GM21526 (cell line): Measurements from ENCODE around the gene NELFA.

Experiments
- ATAC-seq: cut with Tn5 transposase; IDR thresholded peaks from one replicate; pipeline ENCODE4 v1.9.1; 2021; ENCODE audit warnings: moderate library complexity; ENCODE audit not compliant: unreplicated experiment, low FRiP score

Gene NELFA

GRCh38 chr4:1983846-1984405, 24.8 kb downstream of the NELFA start:
- ATAC-seq, result no peak

GRCh38 chr4:1983053-1983845, 25.5 kb downstream of the NELFA start:
- no peak for ATAC-seq

GRCh38 chr4:1982124-1983052, 26.4 kb downstream of the NELFA start:
- ATAC-seq, result no peak

GRCh38 chr4:1981251-1982058, 27.3 kb downstream of the NELFA start:
- ATAC-seq, result no peak

GRCh38 chr4:1980561-1981041, 28.2 kb downstream of the NELFA start:
- ATAC-seq, result no peak

- no peak for ATAC-seq
These were observed 29.1 kb downstream of the NELFA start for GRCh38 chr4:1979477-1980196.

- ATAC-seq, result no peak
These were observed 29.9 kb downstream of the NELFA start for GRCh38 chr4:1978741-1979476.

GRCh38 chr4:1978226-1978625, 30.5 kb downstream of the NELFA start:
- ATAC-seq, result no peak

- ATAC-seq, result no peak
These were observed 32.1 kb downstream of the NELFA start for GRCh38 chr4:1976416-1977352.

- ATAC-seq, result no peak
These were observed 32.9 kb downstream of the NELFA start for GRCh38 chr4:1975880-1976279.

GRCh38 chr4:1975391-1975801, 33.4 kb downstream of the NELFA start:
- no peak for ATAC-seq

- ATAC-seq, result no peak
These were observed 33.9 kb downstream of the NELFA start for GRCh38 chr4:1974840-1975239.

- no peak for ATAC-seq
These were observed 35.1 kb downstream of the NELFA start for GRCh38 chr4:1973661-1974060.

- no peak for ATAC-seq
These were observed 35.6 kb downstream of the NELFA start for GRCh38 chr4:1973218-1973617.

GRCh38 chr4:1972414-1972813, 36.4 kb downstream of the NELFA start:
- ATAC-seq, result no peak

GRCh38 chr4:1971456-1972200, 37.1 kb downstream of the NELFA start:
- no peak for ATAC-seq

GRCh38 chr4:1970926-1971325, 37.8 kb downstream of the NELFA start:
- no peak for ATAC-seq
